K562 (cell line): ENCODE results near the gene SAP25. TPM values are rescaled to one million over a fixed set of nuclear protein-coding genes. Genes with fewer than 3 reads are reported as not detected.

Experiments used
- CBX1 ChIP-seq: sonication (generic); IDR thresholded peaks from 2 replicates; pipeline ENCODE4 v1.6.1; 2016; ENCODE audit warnings: antibody characterized with exemption, low read depth, mild to moderate bottlenecking
- HBP1 ChIP-seq: fragments of 450-650 bp; formaldehyde crosslinking; IDR thresholded peaks from 2 replicates; pipeline ENCODE4 v1.4.0; 2022; ENCODE audit warnings: missing genetic modification characterization
- HDGF ChIP-seq: fragments of 450-650 bp; IDR thresholded peaks from 2 replicates; pipeline ENCODE4 v1.6.1; 2016
- KDM5B ChIP-seq: fragments of 200-600 bp; sonication (generic); IDR thresholded peaks from 2 replicates; pipeline ENCODE4 v1.6.1; 2012; ENCODE audit warnings: low read depth, mild to moderate bottlenecking, moderate library complexity, low read length, control low read depth, inconsistent platforms; ENCODE audit not compliant: insufficient replicate concordance
- MAFG ChIP-seq: fragments of 450-650 bp; conservative IDR thresholded peaks from 2 replicates; pipeline ENCODE4 v1.6.1; 2016; ENCODE audit warnings: missing genetic modification characterization, missing compliant biosample characterization
- MEIS2 ChIP-seq: fragments of 450-650 bp; IDR thresholded peaks from 2 replicates; pipeline ENCODE4 v1.6.1; 2014; ENCODE audit warnings: mild to moderate bottlenecking; ENCODE audit not compliant: partially characterized antibody
- RBFOX2 ChIP-seq: fragments of 200-400 bp; formaldehyde crosslinking; IDR thresholded peaks from 2 replicates; pipeline ENCODE4 v1.6.1; 2017; ENCODE audit warnings: low read depth, mild to moderate bottlenecking, low read length, moderate library complexity
- RREB1 ChIP-seq: fragments of 250-450 bp; sonication (Bioruptor Pico); IDR thresholded peaks from 2 replicates; pipeline ENCODE4 v1.4.0; 2020
- SREBF2 ChIP-seq: sonication (generic); formaldehyde crosslinking; IDR thresholded peaks from 2 replicates; pipeline ENCODE4 v1.4.0; 2020; ENCODE audit warnings: mild to moderate bottlenecking, missing genetic modification reagents
- ZBTB2 ChIP-seq: fragments of 450-650 bp; IDR thresholded peaks from 2 replicates; pipeline ENCODE4 v1.6.1; 2016; ENCODE audit warnings: antibody characterized with exemption
- ZNF57 ChIP-seq: fragments of 450-650 bp; formaldehyde crosslinking; IDR thresholded peaks from 2 replicates; pipeline ENCODE4 v1.4.0; 2020; ENCODE audit warnings: mild to moderate bottlenecking, moderate library complexity
- ZNF609 ChIP-seq: sonication (generic); formaldehyde crosslinking; IDR thresholded peaks from 2 replicates; pipeline ENCODE4 v1.8.1; 2023; ENCODE audit warnings: missing genetic modification reagents, mild to moderate bottlenecking, borderline replicate concordance
- ZNF830 ChIP-seq: fragments of 250-450 bp; sonication (Bioruptor Pico); IDR thresholded peaks from 2 replicates; pipeline ENCODE4 v1.5.0; 2021; ENCODE audit warnings: mild to moderate bottlenecking
- ZSCAN29 ChIP-seq: fragments of 450-650 bp; IDR thresholded peaks from 2 replicates; pipeline ENCODE4 v1.6.1; 2017
- polyA plus RNA-seq, 8 experiments: library from polyadenylated mRNA; depleted of rRNA in 4 of 8; stranded (reverse) in 5 of 8; unstranded in 3 of 8; fragments of >200 nt; fragmentation: Nextera tagmentation in 2 of 8; fragmentation: Illumina TruSeq in 1 of 8; extraction: Ambion mirVana in 2 of 8; extraction: Trizol in 1 of 8; gene quantifications; 2 replicates each; pipeline versions ENCODE4 v1.2.1 to v1.2.3, GENCODE V29; 2011 to 2014; ENCODE audit warnings: inconsistent platforms in 1 of 8, missing spikeins in 1 of 8
- total RNA-seq, 7 experiments: library from RNA; depleted of rRNA in 6 of 7; stranded (reverse); fragments of >200 nt in 6 of 7; fragmentation: Illumina TruSeq in 2 of 7; extraction: Trizol in 2 of 7; gene quantifications; 2 replicates each; pipeline versions ENCODE4 v1.2.1 to v1.2.3, GENCODE V29; 2011 to 2021; ENCODE audit warnings: low replicate concordance in 1 of 7

Gene SAP25
- total and polyA plus RNA-seq, 9 of the 15 experiments (the other 6 are each of a cell fraction or from before 2014, with no cell fraction given), result 0.13 to 5.3 (median 0.78) TPM; not detected in 1

- TF ChIP-seq RREB1 (CRISPR knock-in tag), result no peak
- TF ChIP-seq SREBF2 (CRISPR knock-in tag), result no peak
- TF ChIP-seq ZBTB2, result 0 out of 2 replicates have a peak, but pooled peaks have one; percentile 49
- no peak for TF ChIP-seq ZNF57
- TF ChIP-seq ZSCAN29, result no peak
- no peak for TF ChIP-seq RBFOX2
- TF ChIP-seq ZNF609, result no peak; the same call in 1 of the 2 replicates
- no peak for TF ChIP-seq KDM5B
- no peak for TF ChIP-seq MEIS2
- TF ChIP-seq CBX1, result no peak
- no peak for TF ChIP-seq HBP1
- TF ChIP-seq ZNF830, result 0 out of 2 replicates have a peak, but pooled peaks have one; percentile 68
- TF ChIP-seq HDGF, result no peak; the same call in 1 of the 2 replicates
- no peak for TF ChIP-seq MAFG (tag)
Observed at GRCh38 chr7:100584683-100585510, 11.2 kb upstream of the SAP25 start (continued).
